ENCODE results near the gene ZNF385B.
"Not testable (repeated sequence)": the region's sequence is repeated elsewhere in the genome, so short reads cannot be mapped to it uniquely, and the experiment has no call there.

The ZNF385B gene

GRCh38 chr2:179800776-179801175, 60.6 kb downstream of the ZNF385B start:
- DNase-seq: no peak

- no peak for DNase-seq
These were observed 65.0 kb downstream of the ZNF385B start for GRCh38 chr2:179796213-179797007.

GRCh38 chr2:179793902-179794301, 67.5 kb downstream of the ZNF385B start:
- DNase-seq: no peak

GRCh38 chr2:179793238-179793637, 68.2 kb downstream of the ZNF385B start:
- DNase-seq: no peak

GRCh38 chr2:179790235-179791217, 70.9 kb downstream of the ZNF385B start:
- DNase-seq: no peak

- DNase-seq: no peak
These were observed 73.3 kb downstream of the ZNF385B start for GRCh38 chr2:179788104-179788503.

- DNase-seq: no peak
These were observed 73.8 kb downstream of the ZNF385B start for GRCh38 chr2:179787601-179788000.

GRCh38 chr2:179785902-179786301, 75.5 kb downstream of the ZNF385B start:
- DNase-seq: no peak

- not testable (repeated sequence) for DNase-seq
These were observed 79.1 kb downstream of the ZNF385B start for GRCh38 chr2:179782346-179782745.

- DNase-seq: no peak
These were observed 87.4 kb downstream of the ZNF385B start for GRCh38 chr2:179773986-179774385.

- DNase-seq: no peak
These were observed 89.1 kb downstream of the ZNF385B start for GRCh38 chr2:179772346-179772745.

- no peak for DNase-seq
These were observed 89.6 kb downstream of the ZNF385B start for GRCh38 chr2:179771791-179772190.

- DNase-seq: no peak
These were observed 91.4 kb downstream of the ZNF385B start for GRCh38 chr2:179770029-179770428.

GRCh38 chr2:179769323-179769722, 92.1 kb downstream of the ZNF385B start:
- DNase-seq: no peak

GRCh38 chr2:179768765-179769164, 92.6 kb downstream of the ZNF385B start:
- DNase-seq: no peak

GRCh38 chr2:179765666-179766065, 95.7 kb downstream of the ZNF385B start:
- no peak for DNase-seq

GRCh38 chr2:179764710-179765109, 96.7 kb downstream of the ZNF385B start:
- no peak for DNase-seq

GRCh38 chr2:179758636-179759035, 102.8 kb downstream of the ZNF385B start:
- DNase-seq: no peak

- DNase-seq: no peak
These were observed 110.1 kb downstream of the ZNF385B start for GRCh38 chr2:179751163-179751809.

- no peak for DNase-seq
These were observed 112.2 kb downstream of the ZNF385B start for GRCh38 chr2:179749210-179749609.

- DNase-seq: no peak
These were observed 114.4 kb downstream of the ZNF385B start for GRCh38 chr2:179746981-179747380.

- no peak for DNase-seq
These were observed 115.7 kb downstream of the ZNF385B start for GRCh38 chr2:179745635-179746256.

GRCh38 chr2:179744401-179744800, 117.0 kb downstream of the ZNF385B start:
- DNase-seq: no peak

Data from activated naive CD4-positive, alpha-beta T cell (primary cell).